Stimulated activated CD4-positive, alpha-beta T cell treated with anti-CD3 and anti-CD28 coated beads, Interleukin-15, amount 100 ng/mL, for 48 hours (primary cell): ENCODE results near the gene GJD3.

Experiments used
- DNase-seq, 2 donors: peaks; one replicate each; pipeline ENCODE4 v3.0.0-alpha.2; 2020; ENCODE audit warnings: low read depth in 2 of 2

The GJD3 gene

GRCh38 chr17:40323391-40324381, 40.9 kb downstream of the GJD3 start:
- no peak for DNase-seq

- DNase-seq: peak; percentile 65 to 71
Measured at GRCh38 chr17:40322358-40323315, 41.9 kb downstream of the GJD3 start.

- DNase-seq: no peak
Measured at GRCh38 chr17:40321961-40322357, 42.6 kb downstream of the GJD3 start.

GRCh38 chr17:40321524-40321929, 43.0 kb downstream of the GJD3 start:
- DNase-seq: no peak

- no peak for DNase-seq
Measured at GRCh38 chr17:40320756-40321523, 43.6 kb downstream of the GJD3 start.

- DNase-seq: peak in 1 of 2 donors; percentile 43
Measured at GRCh38 chr17:40319651-40320540, 44.6 kb downstream of the GJD3 start.

GRCh38 chr17:40318830-40319391, 45.6 kb downstream of the GJD3 start:
- no peak for DNase-seq

- peak; percentile 88 to 92 for DNase-seq
Measured at GRCh38 chr17:40317880-40318829, 46.4 kb downstream of the GJD3 start.

GRCh38 chr17:40317345-40317873, 47.1 kb downstream of the GJD3 start:
- no peak for DNase-seq

- DNase-seq: no peak
Measured at GRCh38 chr17:40316571-40317344, 47.8 kb downstream of the GJD3 start.

GRCh38 chr17:40315678-40316570, 48.6 kb downstream of the GJD3 start:
- no peak for DNase-seq

GRCh38 chr17:40315206-40315605, 49.3 kb downstream of the GJD3 start:
- no peak for DNase-seq

GRCh38 chr17:40314584-40314956, 50.0 kb downstream of the GJD3 start:
- DNase-seq: peak; percentile 82 to 83

GRCh38 chr17:40313668-40314583, 50.6 kb downstream of the GJD3 start:
- DNase-seq: no peak
